PFSK-1 (cell line): ENCODE data around the gene KDM5A.

ENCODE experiments used
- POLR2AphosphoS5 ChIP-seq: IDR thresholded peaks from 2 replicates; pipeline ENCODE4 v1.6.1; 2012; ENCODE audit warnings: low read depth, mild to moderate bottlenecking, control low read depth, low read length, moderate library complexity
- SIN3A ChIP-seq: IDR thresholded peaks from 2 replicates; pipeline ENCODE4 v1.6.1; 2012; ENCODE audit warnings: mild to moderate bottlenecking, low read length, moderate library complexity, borderline replicate concordance; ENCODE audit not compliant: insufficient read depth
- TAF1 ChIP-seq: IDR thresholded peaks from 2 replicates; pipeline ENCODE4 v1.6.1; 2012; ENCODE audit warnings: low read length, control low read depth, borderline replicate concordance; ENCODE audit not compliant: insufficient read depth
- TF ChIP-seq, protein P1 (sequence below), 2 experiments: IDR thresholded peaks; 2 replicates each; pipeline versions ENCODE4 v1.6.1 to v1.8.0; 2011 to 2012; ENCODE audit warnings: low read depth in 2 of 2, low read length in 2 of 2, control low read depth in 1 of 2, inconsistent platforms in 1 of 2, mild to moderate bottlenecking in 1 of 2, moderate library complexity in 1 of 2; ENCODE audit not compliant: insufficient read depth in 1 of 2

DNA sequence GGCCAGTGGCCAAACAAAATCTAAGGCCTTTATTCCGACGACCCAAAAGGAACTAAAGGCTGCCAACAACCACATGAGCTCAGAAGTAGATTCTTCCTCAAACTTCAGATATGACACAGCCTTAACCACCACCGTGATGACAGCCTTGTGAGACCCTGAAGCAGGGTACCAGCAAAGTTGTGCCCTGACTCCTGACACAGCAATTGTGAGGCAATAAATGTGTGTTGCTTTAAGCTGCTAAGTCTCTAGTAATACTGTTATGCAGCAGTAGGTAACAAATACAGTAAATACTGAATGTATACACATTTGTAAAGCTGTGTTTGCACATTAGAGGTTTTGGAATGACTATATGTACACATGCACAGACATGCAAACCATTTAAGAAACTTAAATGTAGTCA lies 115.7 kb downstream of the KDM5A start:
- no peak for TF ChIP-seq POLR2AphosphoS5
- TF ChIP-seq, protein P1, sequence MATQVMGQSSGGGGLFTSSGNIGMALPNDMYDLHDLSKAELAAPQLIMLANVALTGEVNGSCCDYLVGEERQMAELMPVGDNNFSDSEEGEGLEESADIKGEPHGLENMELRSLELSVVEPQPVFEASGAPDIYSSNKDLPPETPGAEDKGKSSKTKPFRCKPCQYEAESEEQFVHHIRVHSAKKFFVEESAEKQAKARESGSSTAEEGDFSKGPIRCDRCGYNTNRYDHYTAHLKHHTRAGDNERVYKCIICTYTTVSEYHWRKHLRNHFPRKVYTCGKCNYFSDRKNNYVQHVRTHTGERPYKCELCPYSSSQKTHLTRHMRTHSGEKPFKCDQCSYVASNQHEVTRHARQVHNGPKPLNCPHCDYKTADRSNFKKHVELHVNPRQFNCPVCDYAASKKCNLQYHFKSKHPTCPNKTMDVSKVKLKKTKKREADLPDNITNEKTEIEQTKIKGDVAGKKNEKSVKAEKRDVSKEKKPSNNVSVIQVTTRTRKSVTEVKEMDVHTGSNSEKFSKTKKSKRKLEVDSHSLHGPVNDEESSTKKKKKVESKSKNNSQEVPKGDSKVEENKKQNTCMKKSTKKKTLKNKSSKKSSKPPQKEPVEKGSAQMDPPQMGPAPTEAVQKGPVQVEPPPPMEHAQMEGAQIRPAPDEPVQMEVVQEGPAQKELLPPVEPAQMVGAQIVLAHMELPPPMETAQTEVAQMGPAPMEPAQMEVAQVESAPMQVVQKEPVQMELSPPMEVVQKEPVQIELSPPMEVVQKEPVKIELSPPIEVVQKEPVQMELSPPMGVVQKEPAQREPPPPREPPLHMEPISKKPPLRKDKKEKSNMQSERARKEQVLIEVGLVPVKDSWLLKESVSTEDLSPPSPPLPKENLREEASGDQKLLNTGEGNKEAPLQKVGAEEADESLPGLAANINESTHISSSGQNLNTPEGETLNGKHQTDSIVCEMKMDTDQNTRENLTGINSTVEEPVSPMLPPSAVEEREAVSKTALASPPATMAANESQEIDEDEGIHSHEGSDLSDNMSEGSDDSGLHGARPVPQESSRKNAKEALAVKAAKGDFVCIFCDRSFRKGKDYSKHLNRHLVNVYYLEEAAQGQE (IDR thresholded peaks at IDR 0.05; ENCODE audit: insufficient read depth in 1 of 2, low read depth in 2 of 2, low read length in 2 of 2): no peak
- TF ChIP-seq TAF1: no peak
- TF ChIP-seq SIN3A: no peak
